Central memory CD4-positive, alpha-beta T cell (primary cell): Measurements from ENCODE around the gene PXDN.
"Not testable (repeated sequence)": the region's sequence is repeated elsewhere in the genome, so short reads cannot be mapped to it uniquely, and the experiment has no call there.

ENCODE experiments used
- DNase-seq: peaks from one replicate; pipeline ENCODE4 v3.0.0; 2022

Gene PXDN

DNA sequence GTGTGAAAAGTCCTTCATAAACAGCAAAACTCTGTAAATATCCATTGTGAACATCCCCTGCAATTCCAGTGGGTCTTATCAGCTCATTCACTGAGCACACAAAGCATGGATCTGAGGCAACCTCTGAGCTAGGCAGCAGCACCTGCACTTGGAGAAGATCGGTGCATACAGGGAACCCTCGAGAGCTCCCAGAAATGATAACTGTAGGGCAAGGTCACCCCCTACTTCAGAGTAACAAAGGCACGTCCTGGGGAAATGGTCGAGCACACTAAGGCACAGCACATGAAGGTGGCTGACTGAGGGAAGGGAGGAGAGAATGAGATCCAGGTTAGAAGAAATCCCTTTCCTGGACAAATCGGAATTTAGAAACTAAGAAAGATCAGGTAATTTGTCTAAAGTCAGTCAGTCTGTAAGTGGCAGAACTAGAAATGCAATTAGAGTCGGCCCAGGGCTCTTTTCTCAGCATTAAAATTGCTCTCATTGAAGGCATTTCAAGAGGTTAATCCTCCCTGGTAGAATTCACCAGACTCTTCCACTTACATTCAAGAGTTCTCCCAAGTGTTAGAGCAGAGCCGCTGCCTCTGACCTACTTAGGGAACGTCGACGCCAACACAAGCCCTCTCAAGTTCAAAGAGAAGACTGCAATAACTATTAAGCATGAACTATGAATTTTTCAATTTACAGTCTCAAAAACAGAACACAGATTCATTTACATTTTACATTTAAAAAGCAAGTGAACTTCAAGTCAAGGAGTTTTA lies 45.9 kb downstream of the PXDN start:
- no peak for DNase-seq

DNA sequence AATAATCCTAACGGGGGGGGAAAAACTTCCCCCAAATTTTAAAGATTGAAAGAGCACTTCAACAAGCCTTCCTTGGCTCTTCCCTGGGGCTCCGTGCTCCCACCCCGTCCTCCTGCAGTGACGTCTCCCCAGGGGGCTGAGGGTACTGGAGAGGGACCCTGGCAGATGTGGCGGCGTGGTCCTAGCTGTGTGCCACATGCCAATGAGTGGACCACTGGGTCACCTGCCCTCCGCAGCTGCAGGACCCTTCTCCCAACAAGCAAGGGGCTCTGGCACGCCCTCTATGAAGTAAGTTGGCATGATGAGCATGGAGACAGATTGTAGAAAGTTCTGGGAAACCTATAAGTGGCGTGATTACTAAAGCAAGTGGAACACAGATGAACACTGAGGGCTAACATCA lies 46.7 kb downstream of the PXDN start:
- no peak for DNase-seq

DNA sequence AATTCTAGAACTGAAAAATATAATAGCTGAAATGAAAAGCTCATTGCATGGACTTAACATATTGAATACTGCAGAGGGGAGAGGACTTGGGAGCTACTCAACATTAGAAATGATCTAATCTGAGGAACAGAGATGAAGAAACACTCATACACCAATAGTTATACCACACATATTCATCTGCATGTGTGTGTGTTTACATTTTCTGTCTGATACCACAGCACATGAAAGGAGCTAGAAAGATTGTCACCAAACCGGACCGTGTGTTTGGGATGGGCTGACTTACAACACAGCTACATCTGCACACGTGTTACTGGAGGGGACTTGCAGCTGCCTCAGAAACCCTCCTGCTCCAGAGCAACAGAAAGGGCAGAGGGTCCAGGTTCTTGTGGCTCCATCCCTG lies 47.8 kb downstream of the PXDN start:
- no peak for DNase-seq

DNA sequence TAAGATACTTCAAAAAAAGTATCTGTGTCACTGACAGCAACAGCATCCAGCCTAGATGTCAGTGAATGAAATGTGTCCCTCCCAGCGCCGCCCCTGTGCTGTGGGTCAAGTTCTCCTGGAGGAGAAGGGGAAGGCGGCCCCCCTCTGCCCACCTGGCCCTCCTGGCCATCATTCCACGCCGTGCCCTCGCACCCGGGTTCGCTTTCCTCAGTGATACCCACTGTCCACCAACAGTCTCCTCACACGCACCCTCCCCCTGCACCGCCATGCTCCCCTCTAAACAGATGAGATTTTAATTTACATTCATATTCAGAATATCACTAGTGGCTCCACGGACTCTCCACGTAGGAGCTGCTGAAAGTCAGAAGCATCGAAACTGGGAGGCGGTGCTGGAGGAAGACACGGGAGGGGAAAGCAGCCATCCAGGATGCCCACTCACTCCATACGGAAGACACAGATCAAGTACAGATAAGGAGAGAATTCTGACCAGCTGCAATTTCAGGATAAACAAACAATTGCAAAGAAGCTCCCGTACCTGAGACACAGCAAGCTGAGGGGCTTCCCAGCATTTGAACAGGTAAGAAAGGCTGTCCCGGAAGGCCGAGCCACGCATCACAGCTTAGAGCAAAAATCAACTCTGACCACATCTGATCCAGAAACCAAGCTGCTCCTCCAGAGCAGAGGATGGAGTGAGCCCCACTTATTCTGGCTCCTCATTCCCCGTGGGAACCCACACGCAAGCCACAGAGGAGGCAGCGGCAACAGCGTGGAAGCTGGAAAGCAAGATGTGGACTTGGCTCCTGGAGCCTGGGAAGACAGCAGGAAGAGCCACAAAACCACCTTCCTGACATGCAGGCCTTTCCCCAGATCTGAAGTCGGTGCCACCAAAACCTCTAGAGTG lies 49.7 kb downstream of the PXDN start:
- no peak for DNase-seq

DNA sequence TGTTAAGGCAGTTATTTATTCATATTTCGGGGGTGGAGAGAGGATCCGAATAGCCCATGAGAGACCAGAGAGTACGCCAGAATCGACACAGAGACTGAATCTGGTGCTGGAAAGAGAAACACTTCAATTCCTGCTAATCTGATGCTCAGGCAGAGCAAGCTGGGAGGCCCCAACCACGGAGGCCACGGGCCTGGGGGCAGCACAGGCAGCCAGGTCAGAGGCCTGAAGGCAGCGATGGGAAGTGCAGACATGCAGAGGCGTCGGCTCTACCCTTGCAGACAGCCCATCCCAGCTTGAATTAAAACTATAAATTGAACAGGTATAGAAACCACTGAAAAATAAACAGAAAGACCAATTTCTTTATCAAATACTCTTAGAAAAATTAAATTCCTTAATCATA lies 50.6 kb downstream of the PXDN start:
- DNase-seq, result no peak

DNA sequence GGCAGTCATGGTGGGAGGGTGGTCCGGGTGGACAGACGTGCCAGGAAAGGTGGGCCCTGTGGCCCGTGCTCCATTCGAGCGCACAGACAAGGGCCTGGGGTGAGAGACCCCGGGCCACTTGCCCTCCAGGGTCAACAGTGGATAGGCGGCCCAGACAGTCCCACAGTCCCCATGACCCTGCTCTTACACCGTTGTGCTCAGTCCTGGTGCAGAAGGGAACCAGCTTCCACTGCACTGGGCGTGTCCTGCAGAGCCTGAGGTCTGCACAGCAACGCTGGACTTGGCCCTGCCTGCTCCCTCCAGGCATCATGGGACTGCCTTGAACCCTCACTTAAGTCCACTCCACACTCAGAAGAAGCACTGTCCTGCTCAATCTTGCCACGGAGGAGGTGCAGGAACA lies 52.0 kb downstream of the PXDN start:
- DNase-seq, result no peak

DNA sequence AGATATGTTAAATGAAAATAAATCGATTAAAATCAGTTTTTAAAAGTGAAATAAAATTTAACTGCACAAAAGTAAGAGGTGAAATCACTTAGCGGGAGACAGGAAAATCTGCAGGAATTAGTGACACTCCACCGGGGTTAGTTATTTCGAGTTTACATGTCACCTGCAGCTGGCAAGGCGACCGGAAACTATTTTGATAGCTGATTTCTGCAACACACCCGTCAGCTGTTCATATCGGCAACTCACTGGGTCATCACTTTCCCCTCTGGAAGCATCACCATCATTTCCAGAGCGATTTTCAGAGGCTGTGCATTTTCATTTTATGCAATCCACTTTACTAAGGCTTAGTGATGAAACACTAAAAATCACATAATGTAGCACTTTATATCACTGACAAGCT lies 52.9 kb downstream of the PXDN start:
- DNase-seq, result no peak

DNA sequence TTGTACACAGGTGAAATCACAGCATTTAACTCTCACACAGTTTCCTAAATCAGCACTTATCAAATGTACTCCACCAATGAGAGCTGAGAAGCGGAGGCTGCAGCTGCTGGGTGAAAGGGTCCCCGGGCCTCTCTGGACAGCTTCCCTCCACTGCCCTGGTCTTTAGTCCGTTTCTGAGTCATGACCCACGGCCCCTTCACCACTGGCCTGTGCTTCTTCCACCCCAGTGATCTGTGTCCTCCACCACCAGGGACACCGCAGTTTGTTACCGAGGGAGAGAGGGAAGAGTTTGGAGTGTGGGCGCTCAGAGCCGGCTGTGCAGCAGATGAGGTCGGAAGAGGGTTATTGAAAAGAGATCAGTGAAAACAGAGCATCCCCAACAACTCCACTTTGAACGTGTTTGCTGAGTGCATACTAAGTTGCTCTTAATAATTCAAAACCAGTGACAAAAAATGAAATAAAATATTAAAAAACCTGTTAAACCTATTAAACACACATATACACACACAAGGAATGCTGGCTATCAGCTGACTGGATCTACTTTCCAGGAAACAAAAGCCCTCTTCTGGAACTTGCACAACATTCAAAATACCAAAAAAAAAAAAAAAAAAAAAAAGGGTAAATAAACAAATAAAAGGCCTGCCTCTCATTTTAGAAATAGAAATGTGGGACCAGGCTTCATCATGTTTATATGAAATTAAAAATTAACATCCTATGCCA lies 54.1 kb downstream of the PXDN start:
- no peak for DNase-seq

DNA sequence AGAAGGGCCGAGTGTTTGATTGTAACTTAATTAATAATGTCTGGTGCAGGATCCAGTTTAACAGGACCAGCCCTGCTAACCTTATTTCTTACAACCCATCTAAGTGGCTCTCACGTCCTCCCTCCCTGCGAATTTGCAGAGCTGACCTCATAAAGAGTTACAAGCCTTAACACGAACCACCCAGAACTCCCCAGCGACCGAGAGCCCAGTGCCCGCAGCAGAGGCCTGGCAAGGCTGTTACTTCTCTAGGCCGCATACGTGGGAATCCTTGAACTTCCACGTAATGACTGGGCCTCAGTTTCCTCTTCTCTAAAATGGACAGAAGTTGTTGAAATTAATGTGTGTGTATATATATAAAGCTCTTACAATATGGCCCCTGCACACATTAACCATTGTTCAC lies 55.5 kb downstream of the PXDN start:
- DNase-seq, result no peak

DNA sequence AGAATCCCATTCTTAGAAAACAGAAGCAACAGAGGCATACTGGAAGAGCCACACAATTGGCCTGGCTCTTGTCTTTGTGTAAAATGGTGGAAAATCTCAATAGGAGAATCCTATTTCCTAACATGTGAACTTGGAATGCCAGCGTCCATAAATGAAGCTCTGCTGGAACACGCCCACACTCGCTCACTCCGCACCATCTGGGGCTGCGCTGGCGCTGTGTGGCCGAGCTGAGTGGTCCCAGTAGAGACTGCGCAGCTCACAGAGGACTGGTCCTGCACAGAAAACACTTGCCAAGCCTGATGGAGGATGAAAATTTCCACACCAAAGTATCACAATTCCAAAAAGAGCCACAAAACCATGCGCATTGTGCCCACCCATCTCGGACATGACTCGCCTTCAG lies 56.2 kb downstream of the PXDN start:
- no peak for DNase-seq

DNA sequence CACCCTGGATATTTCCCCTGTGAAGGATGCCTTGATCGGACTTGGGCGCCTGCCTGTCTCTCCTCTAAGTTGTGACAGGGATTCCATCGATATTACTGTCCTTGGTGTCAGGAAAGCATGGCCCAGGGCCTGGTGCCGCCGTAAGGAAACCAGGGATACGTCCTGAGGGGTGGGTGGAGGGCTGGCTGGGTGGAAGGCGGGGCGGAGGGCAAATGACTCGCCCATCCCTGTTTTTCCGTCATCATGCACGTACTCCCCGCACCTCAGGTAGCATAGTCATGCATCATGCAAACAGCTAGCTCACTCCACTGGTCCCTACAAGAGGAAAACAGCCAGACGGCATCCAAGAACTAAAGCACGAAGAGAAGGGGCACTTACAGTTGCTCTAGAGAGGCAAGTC lies 57.1 kb downstream of the PXDN start:
- no peak for DNase-seq

DNA sequence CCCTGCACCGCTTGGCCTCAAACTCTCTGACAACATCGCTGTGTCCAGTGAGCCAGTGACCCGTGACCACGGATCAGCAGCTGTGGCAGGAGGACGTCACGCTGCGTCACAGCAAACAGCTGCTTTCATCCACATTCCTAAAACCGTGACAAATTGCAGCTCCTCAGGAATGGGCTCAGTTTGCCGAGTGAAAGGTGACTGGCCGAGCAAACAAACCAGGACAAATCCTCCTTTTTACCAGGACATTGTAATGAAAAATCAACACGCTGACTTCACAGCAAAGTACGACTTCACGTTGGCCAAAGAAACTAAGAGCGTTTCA lies 57.6 kb downstream of the PXDN start:
- DNase-seq, result no peak

DNA sequence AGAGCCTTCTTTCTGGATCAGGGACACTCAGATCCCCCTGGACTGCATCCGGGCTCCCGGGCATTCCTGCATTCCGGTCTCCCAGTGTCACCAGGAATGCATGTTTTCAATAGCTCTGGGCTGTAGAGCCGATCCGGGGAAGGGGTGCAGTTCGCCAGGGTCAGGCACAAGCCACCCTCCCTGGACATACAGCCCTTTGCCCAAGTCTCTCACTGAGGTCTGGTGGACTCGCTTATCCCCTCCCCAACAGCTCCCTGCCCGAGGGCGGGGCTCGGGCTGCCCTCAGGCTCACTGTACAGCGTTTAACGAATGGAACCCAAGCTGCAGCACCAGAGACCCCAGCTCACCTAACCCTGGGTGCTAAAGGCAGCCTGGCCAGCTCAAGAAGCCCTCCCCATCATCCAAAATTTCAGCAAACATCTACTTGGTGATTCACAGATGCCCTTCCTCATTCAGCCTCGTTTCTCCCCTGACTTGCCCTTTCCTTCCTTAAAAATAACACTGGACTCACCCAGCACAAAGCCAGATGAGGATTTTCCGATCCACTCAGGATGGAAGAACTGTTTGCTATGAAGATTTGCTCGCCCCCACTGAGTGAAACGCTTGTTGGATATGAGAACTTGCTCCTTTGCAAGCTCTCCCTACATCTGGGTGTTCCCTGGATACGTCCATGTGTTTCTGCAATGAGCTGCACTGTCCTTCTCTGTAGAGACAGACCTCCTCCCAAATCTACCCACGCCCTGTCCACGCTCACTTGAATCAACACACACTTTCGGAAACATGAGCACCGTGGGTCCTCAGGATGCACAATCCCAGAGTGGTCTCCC lies 58.1 kb downstream of the PXDN start:
- no peak for DNase-seq

DNA sequence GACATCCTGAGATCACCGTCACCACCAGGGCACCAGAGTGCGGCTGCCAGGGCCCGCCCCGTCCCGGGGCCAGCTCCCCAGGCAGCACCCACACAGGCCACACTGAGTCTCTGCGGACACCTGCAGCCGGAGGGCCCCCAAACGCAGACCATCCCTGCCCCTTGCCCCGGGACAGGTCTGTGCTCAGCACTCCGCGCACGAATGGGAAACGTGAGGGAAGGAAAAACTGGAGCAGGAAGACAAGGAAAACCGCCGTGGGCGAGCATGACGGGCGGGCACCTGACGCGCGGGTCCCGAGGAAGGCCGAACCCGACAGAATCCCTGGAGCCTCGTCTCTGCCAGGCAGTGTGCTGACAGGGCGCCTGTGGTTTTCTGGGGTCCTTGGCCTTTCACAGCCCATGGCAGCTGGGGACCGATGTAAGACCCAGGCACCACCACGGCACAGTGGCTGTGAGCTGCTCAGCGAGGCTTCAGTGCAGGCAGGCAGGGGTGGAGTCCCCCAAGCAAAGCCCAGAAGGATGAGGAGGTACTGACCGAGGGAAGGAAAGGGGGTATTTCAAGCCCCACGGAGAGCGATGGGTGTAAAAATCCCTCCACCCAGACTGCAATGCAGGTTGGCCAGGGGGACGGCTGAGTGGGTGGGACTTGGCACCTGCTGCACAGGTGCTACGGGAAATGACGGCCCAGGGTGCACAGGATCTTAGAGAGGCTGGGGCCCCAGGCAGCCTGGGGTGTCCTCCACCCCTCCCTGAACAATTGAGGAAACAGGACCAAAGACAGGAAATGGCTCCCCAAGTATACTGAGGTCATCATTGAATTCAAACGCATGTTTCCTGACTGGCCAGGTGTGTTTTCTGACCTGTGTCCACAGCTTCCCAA lies 59.0 kb downstream of the PXDN start:
- no peak for DNase-seq

DNA sequence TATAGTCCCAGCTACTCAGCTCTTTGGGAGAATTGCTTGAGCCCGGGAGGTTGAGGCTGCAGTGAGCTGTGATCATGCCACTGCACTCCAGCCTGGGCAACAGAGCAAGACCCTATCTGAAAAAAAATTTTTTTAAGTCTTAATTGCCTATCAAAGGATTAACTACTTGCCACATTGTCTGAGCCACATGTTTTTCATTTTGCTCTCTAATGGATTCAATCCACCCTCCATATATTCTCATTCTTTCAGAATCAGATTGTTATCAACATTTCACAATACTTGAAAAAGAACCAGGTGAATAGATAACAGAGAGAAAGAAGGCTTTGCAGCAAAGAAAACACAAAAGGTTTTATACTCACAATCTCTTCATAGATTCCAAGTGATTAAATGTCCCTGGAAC lies 61.0 kb downstream of the PXDN start:
- DNase-seq, result no peak

DNA sequence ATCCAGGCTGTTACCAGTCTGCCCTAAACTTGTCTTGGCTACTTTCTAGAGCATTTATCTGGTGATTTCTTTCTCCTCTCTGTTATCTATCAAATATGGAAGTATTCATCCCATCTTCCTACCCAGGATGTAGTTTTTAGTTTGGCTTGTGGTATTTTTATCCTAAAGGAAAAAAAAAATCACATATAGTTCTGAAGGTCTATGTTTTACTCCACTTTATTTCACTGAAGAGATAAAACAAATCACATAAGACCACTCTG lies 62.2 kb downstream of the PXDN start:
- DNase-seq, result no peak

DNA sequence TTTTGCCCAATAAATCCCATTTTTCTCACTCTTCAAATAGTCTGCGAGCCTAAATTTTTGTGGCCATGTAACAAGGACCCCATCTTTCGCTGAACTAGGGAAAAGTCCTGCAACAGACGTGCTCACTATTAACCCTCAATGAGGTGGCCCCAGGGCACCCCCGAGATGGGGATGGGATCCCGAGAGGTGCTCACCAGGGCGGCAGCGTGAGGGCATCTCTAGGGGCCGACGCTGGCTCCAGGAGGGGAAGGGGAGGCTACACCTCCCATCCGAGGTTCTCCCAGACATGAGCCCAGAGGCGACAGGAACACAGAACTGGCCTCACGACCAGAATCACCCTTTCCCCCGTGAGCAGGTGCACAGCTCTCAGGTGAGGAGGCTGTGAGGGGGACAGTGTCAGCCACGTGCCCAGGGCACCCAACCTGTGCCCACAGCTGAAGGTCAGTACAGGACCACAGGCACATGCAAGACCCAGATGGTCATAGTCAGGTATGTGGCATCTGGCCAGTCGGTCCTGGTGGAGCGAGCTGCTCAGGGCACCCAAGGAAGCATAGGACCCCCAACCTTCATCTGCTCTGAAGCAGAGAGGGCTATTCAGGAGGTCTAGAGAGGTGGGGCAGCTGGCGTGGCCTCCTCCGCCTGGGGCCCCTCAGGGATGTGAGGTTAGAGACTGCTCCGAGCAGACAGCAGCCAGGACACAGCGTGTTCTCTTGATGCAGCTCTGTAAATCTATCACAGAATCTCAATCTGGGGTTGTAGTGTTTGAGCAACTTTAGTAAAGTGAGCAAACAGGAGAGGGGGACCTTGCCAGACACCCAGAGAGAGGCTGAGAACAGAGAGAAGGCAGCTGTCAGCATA lies 62.8 kb downstream of the PXDN start:
- DNase-seq, result no peak

DNA sequence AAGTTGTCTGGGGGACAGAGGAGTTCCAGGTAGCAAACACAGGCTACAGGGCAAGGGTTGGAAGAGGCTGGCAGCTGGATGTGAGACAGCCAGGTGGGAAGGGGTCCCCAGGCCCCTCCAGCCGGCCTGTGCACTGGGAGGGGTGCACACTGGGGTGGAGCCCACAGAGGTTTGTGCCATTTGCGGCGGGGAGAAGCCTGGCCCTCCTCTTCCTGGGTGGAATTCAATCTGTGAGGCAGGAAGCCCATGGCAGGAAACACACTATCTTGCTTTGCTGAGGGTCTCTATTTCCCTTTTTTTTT lies 63.3 kb downstream of the PXDN start:
- no peak for DNase-seq

DNA sequence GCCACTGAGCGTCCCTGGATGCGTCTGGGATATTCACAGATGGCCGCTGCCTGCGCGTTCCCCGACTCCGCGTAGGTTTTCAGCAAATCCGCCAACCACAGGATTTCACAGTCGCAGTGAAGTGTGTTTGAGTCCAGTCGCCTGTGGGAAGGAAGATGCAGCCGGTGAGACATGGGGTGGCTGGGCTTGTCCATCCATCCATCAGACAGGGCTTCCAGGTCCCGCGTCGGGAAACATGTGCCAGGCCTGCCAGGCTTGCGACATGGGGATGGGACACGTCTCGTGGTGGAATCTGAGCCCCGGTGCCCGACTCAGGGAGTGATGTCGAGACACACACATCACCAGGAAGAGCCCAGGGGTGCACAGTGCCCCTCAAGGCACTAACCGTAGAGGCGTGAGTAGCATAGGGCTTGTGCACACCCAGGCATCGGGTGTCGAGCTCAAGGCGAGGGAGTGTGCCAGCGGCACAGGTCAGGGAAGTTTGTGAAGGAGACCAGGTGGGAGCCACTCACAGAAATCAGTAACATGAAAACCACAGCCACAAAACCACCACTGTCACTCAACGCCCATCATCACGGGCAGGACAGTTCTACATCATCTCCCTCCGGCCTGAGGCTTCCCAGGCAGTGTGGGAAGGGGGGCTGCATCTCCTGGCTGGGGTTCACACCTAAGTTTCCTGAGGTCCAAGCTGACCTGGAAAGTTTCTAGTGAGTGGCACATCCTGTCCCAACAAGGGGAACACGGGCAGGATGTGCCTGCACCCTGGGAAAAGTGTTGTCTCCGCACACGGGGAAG lies 63.9 kb downstream of the PXDN start:
- DNase-seq, result no peak

DNA sequence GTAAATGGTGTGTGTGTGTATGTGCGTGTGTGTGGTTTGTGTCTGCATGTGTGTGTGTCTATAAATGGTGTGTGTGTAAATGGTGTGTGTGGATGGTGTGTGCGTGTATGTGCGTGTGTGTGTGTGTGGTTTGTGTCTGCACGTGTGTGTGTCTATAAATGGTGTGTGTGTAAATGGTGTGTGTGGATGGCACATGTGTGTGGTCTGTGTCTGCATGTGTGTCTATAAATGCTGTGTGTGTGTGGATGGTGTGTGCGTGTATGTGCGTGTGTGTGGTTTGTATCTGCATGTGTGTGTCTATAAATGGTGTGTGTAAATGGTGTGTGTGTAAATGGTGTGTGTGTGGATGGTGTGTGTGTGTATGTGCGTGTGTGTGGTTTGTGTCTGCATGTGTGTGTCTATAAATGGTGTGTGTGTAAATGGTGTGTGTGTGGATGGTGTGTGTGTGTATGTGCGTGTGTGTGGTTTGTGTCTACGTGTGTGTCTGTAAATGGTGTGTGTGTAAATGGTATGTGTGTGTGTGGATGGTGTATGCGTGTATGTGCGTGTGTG lies 64.8 kb downstream of the PXDN start:
- DNase-seq, result not testable (repeated sequence)
